Endothelial cell of umbilical vein (primary cell): ENCODE data around the gene DRD4.

ENCODE experiments used
- CTCF ChIP-seq, 2 donors: IDR thresholded peaks; 1 replicate in 1 of 2; 2 replicates in 1 of 2; pipeline ENCODE4 v1.5.1; 2011; ENCODE audit warnings: low read length in 2 of 2, mild to moderate bottlenecking in 2 of 2, moderate library complexity in 2 of 2, control low read depth in 1 of 2, inconsistent platforms in 1 of 2, low read depth in 1 of 2; ENCODE audit not compliant: insufficient read depth in 1 of 2; ENCODE audit errors: extremely low read depth in 1 of 2
- EZH2 ChIP-seq: IDR thresholded peaks from 2 replicates; pipeline ENCODE4 v1.6.1; 2012; ENCODE audit warnings: borderline replicate concordance, low read depth, mild to moderate bottlenecking, moderate library complexity, low read length, inconsistent platforms; ENCODE audit not compliant: severe bottlenecking
- FOS ChIP-seq: IDR thresholded peaks from 2 replicates; pipeline ENCODE4 v1.6.1; 2011; ENCODE audit warnings: mild to moderate bottlenecking, low read length, moderate library complexity, borderline replicate concordance; ENCODE audit not compliant: insufficient read depth
- JUN ChIP-seq: IDR thresholded peaks from 2 replicates; pipeline ENCODE4 v1.6.1; 2011; ENCODE audit warnings: borderline replicate concordance, low read depth; ENCODE audit not compliant: insufficient read length, insufficient read depth
- MAX ChIP-seq: IDR thresholded peaks from 2 replicates; pipeline ENCODE4 v1.6.1; 2011; ENCODE audit not compliant: insufficient read depth, insufficient read length
- MYC ChIP-seq: IDR thresholded peaks from one replicate; pipeline ENCODE4 v1.6.1; 2011; ENCODE audit warnings: mild to moderate bottlenecking, low read depth, low read length
- POLR2A ChIP-seq: IDR thresholded peaks from 2 replicates; pipeline ENCODE4 v1.6.1; 2012; ENCODE audit warnings: low read depth, mild to moderate bottlenecking, control low read depth, low read length
- POLR2AphosphoS5 ChIP-seq: IDR thresholded peaks from 2 replicates; pipeline ENCODE4 v1.6.1; 2012; ENCODE audit warnings: low read depth, mild to moderate bottlenecking, control low read depth, low read length, moderate library complexity; ENCODE audit not compliant: insufficient read depth

GRCh38 chr11:610146-610801 lies 26.8 kb upstream of the DRD4 start:
- TF ChIP-seq FOS (no peak), EZH2 (no peak), POLR2AphosphoS5 (no peak), POLR2A (no peak), CTCF (IDR thresholded peaks at IDR 0.05; ENCODE audit: extremely low read depth in 1 of 2, insufficient read depth in 1 of 2, low read depth in 1 of 2, low read length in 2 of 2) (no peak), MYC (no peak), MAX (no peak), JUN (no peak)
